WTC11 (cell line): ENCODE measurements around the gene PSMD13. TPM values are rescaled to one million over a fixed set of nuclear protein-coding genes. Genes with fewer than 3 reads are reported as not detected.

Experiments used
- ATAC-seq: fragments of 200-7000 bp; cut with Tn5 transposase; 2 replicates; pipeline ENCODE4 v1.10.0; 2021; ENCODE audit warnings: mild to moderate bottlenecking, moderate library complexity
- CTCF ChIA-PET: fragments of 300-600 bp; sonication (Branson Sonifier 250); formaldehyde crosslinking; loops from one replicate; lab custom pipeline; 2021; ENCODE audit warnings: antibody characterized with exemption; lab: Charles Lee
- POLR2A ChIA-PET: fragments of 350-600 bp; sonication (Branson Sonifier 250); formaldehyde crosslinking; loops from one replicate; lab custom pipeline; 2021; ENCODE audit warnings: antibody characterized with exemption; lab: Charles Lee
- DNase-seq: peaks from one replicate; pipeline ENCODE4 v3.0.0; 2021; ENCODE audit warnings: low spot score
- H3K27ac Mint-ChIP-seq: 2 replicates; pipeline ENCODE4 v1.8.0; 2021; ENCODE audit warnings: mixed read lengths
- H3K27me3 Mint-ChIP-seq: 2 replicates; pipeline ENCODE4 v1.8.0; 2021; ENCODE audit warnings: low read depth, mild to moderate bottlenecking, moderate library complexity, mixed read lengths
- H3K36me3 Mint-ChIP-seq: 2 replicates; pipeline ENCODE4 v1.8.0; 2021; ENCODE audit warnings: mixed read lengths
- H3K4me1 Mint-ChIP-seq: 2 replicates; pipeline ENCODE4 v1.8.0; 2022; ENCODE audit warnings: mixed read lengths
- H3K4me3 Mint-ChIP-seq: 2 replicates; pipeline ENCODE4 v1.8.0; 2021; ENCODE audit warnings: mild to moderate bottlenecking, moderate library complexity, mixed read lengths
- H3K9me3 Mint-ChIP-seq: 2 replicates; pipeline ENCODE4 v1.8.0; 2021; ENCODE audit warnings: mixed read lengths
- CREM ChIP-seq: sonication (generic); formaldehyde crosslinking; IDR thresholded peaks from 2 replicates; pipeline ENCODE4 v1.8.1; 2022; ENCODE audit warnings: mild to moderate bottlenecking, missing genetic modification reagents, moderate library complexity
- E2F5 ChIP-seq: sonication (generic); formaldehyde crosslinking; IDR thresholded peaks from 2 replicates; pipeline ENCODE4 v1.8.1; 2022; ENCODE audit warnings: mild to moderate bottlenecking, moderate library complexity, missing genetic modification reagents
- ELF4 ChIP-seq: sonication (generic); formaldehyde crosslinking; IDR thresholded peaks from 2 replicates; pipeline ENCODE4 v1.8.1; 2022; ENCODE audit warnings: low read depth, mild to moderate bottlenecking, moderate library complexity, missing genetic modification reagents
- ERG ChIP-seq: fragments of 250-450 bp; sonication (Bioruptor Pico); IDR thresholded peaks from 2 replicates; pipeline ENCODE4 v1.8.0; 2021; ENCODE audit warnings: mild to moderate bottlenecking
- FOXP4 ChIP-seq: sonication (generic); formaldehyde crosslinking; IDR thresholded peaks from 2 replicates; pipeline ENCODE4 v1.8.0; 2022; ENCODE audit warnings: mild to moderate bottlenecking, missing genetic modification reagents
- NR3C1 ChIP-seq: sonication (generic); formaldehyde crosslinking; conservative IDR thresholded peaks from 2 replicates; pipeline ENCODE4 v1.8.1; 2023; ENCODE audit warnings: low read depth, mild to moderate bottlenecking, missing genetic modification reagents
- PREB ChIP-seq: sonication (generic); formaldehyde crosslinking; IDR thresholded peaks from 2 replicates; pipeline ENCODE4 v1.8.1; 2022; ENCODE audit warnings: mild to moderate bottlenecking, missing genetic modification reagents, moderate library complexity, borderline replicate concordance
- RELA ChIP-seq: sonication (generic); formaldehyde crosslinking; IDR thresholded peaks from 2 replicates; pipeline ENCODE4 v1.8.1; 2022; ENCODE audit warnings: missing genetic modification reagents, mild to moderate bottlenecking, borderline replicate concordance
- RORB ChIP-seq: fragments of 250-450 bp; sonication (Bioruptor Pico); IDR thresholded peaks from 2 replicates; pipeline ENCODE4 v1.9.0; 2021; ENCODE audit warnings: mild to moderate bottlenecking
- SMAD4 ChIP-seq: sonication (generic); formaldehyde crosslinking; IDR thresholded peaks from 2 replicates; pipeline ENCODE4 v1.8.0; 2022; ENCODE audit warnings: mild to moderate bottlenecking, missing genetic modification reagents
- SP1 ChIP-seq: sonication (generic); formaldehyde crosslinking; conservative IDR thresholded peaks from 2 replicates; pipeline ENCODE4 v1.8.1; 2022; ENCODE audit warnings: missing genetic modification reagents
- TEAD4 ChIP-seq: sonication (generic); formaldehyde crosslinking; IDR thresholded peaks from 2 replicates; pipeline ENCODE4 v1.8.0; 2022; ENCODE audit warnings: mild to moderate bottlenecking, missing genetic modification reagents
- TP53 ChIP-seq: sonication (generic); formaldehyde crosslinking; IDR thresholded peaks from 2 replicates; pipeline ENCODE4 v1.8.1; 2023; ENCODE audit warnings: mild to moderate bottlenecking, missing genetic modification reagents
- USF2 ChIP-seq: sonication (generic); formaldehyde crosslinking; IDR thresholded peaks from 2 replicates; pipeline ENCODE4 v1.8.1; 2023; ENCODE audit warnings: mild to moderate bottlenecking, missing genetic modification reagents, moderate library complexity
- ZNF121 ChIP-seq: sonication (generic); formaldehyde crosslinking; IDR thresholded peaks from 2 replicates; pipeline ENCODE4 v1.8.0; 2023; ENCODE audit warnings: missing genetic modification reagents
- ZNF281 ChIP-seq: sonication (generic); formaldehyde crosslinking; IDR thresholded peaks from 2 replicates; pipeline ENCODE4 v1.8.0; 2023; ENCODE audit warnings: mild to moderate bottlenecking, missing genetic modification reagents
- ZSCAN18 ChIP-seq: fragments of 250-450 bp; sonication (Bioruptor Pico); IDR thresholded peaks from 2 replicates; pipeline ENCODE4 v2.1.2; 2022; ENCODE audit warnings: mild to moderate bottlenecking, moderate library complexity
- total RNA-seq: library from RNA; stranded (reverse); gene quantifications from 3 replicates; pipeline ENCODE4 v1.2.3, GENCODE V29; 2021

PSMD13 gene
- total RNA-seq, 1 experiment from 2014 or later: 148 TPM

- ATAC-seq: no peak
- Mint-ChIP-seq H3K9me3 (peaks cover 9% of the 10 kb centered on the region), H3K27ac (no peak overlapping the region), H3K4me1 (peaks cover 36% of the 10 kb centered on the region), H3K36me3 (no peaks in the 10 kb centered on the region), H3K27me3 (peaks cover 4% of the 10 kb centered on the region; the same call in 1 of the 2 replicates), H3K4me3 (no peak overlapping the region)
- no peak for TF ChIP-seq SP1
- TF ChIP-seq ZNF121 (CRISPR knock-in tag): no peak
- TF ChIP-seq TP53: no peak
- TF ChIP-seq FOXP4 (CRISPR knock-in tag): no peak
- no peak for TF ChIP-seq USF2 (CRISPR knock-in tag)
- no peak for TF ChIP-seq ELF4 (CRISPR knock-in tag)
- TF ChIP-seq PREB (CRISPR knock-in tag): no peak
- no peak for TF ChIP-seq ZSCAN18 (CRISPR knock-in tag)
- TF ChIP-seq RORB: no peak
- no peak for TF ChIP-seq CREM
- no peak for TF ChIP-seq TEAD4 (CRISPR knock-in tag)
- TF ChIP-seq ZNF281 (CRISPR knock-in tag): no peak
- no peak for TF ChIP-seq NR3C1
- TF ChIP-seq RELA: no peak
- TF ChIP-seq ERG (CRISPR knock-in tag): no peak
- no peak for TF ChIP-seq E2F5
- no peak for TF ChIP-seq SMAD4
- CTCF ChIA-PET: interaction anchor here (1.0 to 1.1 kb wide), 2 partner anchors 22 to 45 kb away, joined by 3 to 5 read pairs; no protein-coding TSS in a partner anchor
- POLR2A ChIA-PET: interaction anchor here (1.2 kb wide), 1 partner anchor 11 kb away, joined by 4 read pairs; no protein-coding TSS in a partner anchor
- no peak for DNase-seq
Measured at GRCh38 chr11:272195-272930, 35.6 kb downstream of the PSMD13 start.
